Lower leg skin (tissue), 4 donors: ENCODE results near the gene SLC22A15. TPM values are rescaled to one million over a fixed set of nuclear protein-coding genes. Genes with fewer than 3 reads are reported as not detected.
"Not testable (repeated sequence)": the region's sequence is repeated elsewhere in the genome, so short reads cannot be mapped to it uniquely, and the experiment has no call there.

Experiments
- DNase-seq, 2 donors: peaks; one replicate each; pipeline ENCODE4 v3.0.0-alpha.2; 2019; ENCODE audit warnings: low spot score in 2 of 2
- H3K4me3 ChIP-seq: fragments of 200-600 bp; sonication (generic); 2 replicates; pipeline ENCODE4 v1.5.1; 2017; ENCODE audit warnings: mild to moderate bottlenecking, low read depth; ENCODE audit not compliant: poor library complexity, severe bottlenecking
- CTCF ChIP-seq, 3 donors: fragments of 450-650 bp; IDR thresholded peaks; one replicate each; pipeline ENCODE4 v1.5.1; 2016; ENCODE audit warnings: antibody characterized with exemption in 3 of 3, mild to moderate bottlenecking in 3 of 3, moderate library complexity in 2 of 3
- POLR2A ChIP-seq, 2 donors: fragments of 450-650 bp; IDR thresholded peaks; one replicate each; pipeline ENCODE4 v1.6.1; 2016 to 2017; ENCODE audit warnings: antibody characterized with exemption in 2 of 2, mild to moderate bottlenecking in 1 of 2, moderate library complexity in 1 of 2
- WGBS, 2 donors: methylation state at CpG; one replicate each; pipeline ENCODE4 v1.1.5; 2018; 5-methylcytosine and 5-hydroxymethylcytosine counted together
- intact Hi-C: fragments of 100-400 bp; cut with DNase I; formaldehyde crosslinking; loops from one replicate; pipeline ENCODE4 v1.15.0; 2023; ENCODE audit warnings: low total_unique reads
- total RNA-seq, 4 donors: library from RNA; depleted of rRNA; stranded (reverse); fragments of >200 nt; gene quantifications; one replicate each; pipeline ENCODE4 v1.1.0, GENCODE V29; 2016

The SLC22A15 gene
- total RNA-seq, 4 donors from 2014 or later = 7.9 to 11.5 (median 10.5) TPM

GRCh38 chr1:115983584-115983983, 7.3 kb downstream of the SLC22A15 start:
- intact Hi-C loops = no loop called here
- no peak for TF ChIP-seq POLR2A (IDR thresholded peaks at IDR 0.05)
- TF ChIP-seq CTCF (IDR thresholded peaks at IDR 0.05) = no peak
- WGBS, 2 donors = 69 to 82% methylated on average over 3 of the region's 3 CpGs
- no peak overlapping the region for H3K4me3 ChIP-seq
- DNase-seq = no peak

GRCh38 chr1:115987623-115988022, 11.3 kb downstream of the SLC22A15 start:
- intact Hi-C loops = no loop called here
- DNase-seq = no peak
- WGBS, 2 donors = 89% methylated on average over 3 of the region's 3 CpGs
- no peak overlapping the region for H3K4me3 ChIP-seq
- TF ChIP-seq POLR2A (IDR thresholded peaks at IDR 0.05) (no peak), CTCF (IDR thresholded peaks at IDR 0.05) (no peak)

GRCh38 chr1:115988953-115989352, 12.6 kb downstream of the SLC22A15 start:
- DNase-seq = no peak
- intact Hi-C loops = no loop called here
- TF ChIP-seq POLR2A (IDR thresholded peaks at IDR 0.05) = no peak
- TF ChIP-seq CTCF (IDR thresholded peaks at IDR 0.05) = no peak
- H3K4me3 ChIP-seq = no peak overlapping the region
- 85 to 87% methylated on average over 1 of the region's 1 CpG for WGBS, 2 donors

- intact Hi-C loops = no loop called here
These were observed 13.4 kb downstream of the SLC22A15 start for GRCh38 chr1:115989699-115990098.

GRCh38 chr1:115991909-115992308, 15.6 kb downstream of the SLC22A15 start:
- no peak for DNase-seq
- 87 to 92% methylated on average over 8 of the region's 8 CpGs for WGBS, 2 donors
- intact Hi-C loops = no loop called here
- TF ChIP-seq POLR2A (IDR thresholded peaks at IDR 0.05) = no peak
- TF ChIP-seq CTCF (IDR thresholded peaks at IDR 0.05) = no peak
- no peak overlapping the region for H3K4me3 ChIP-seq

More at GRCh38 chr1:115989699-115990098, 13.4 kb downstream of the SLC22A15 start:
- DNase-seq = no peak
- TF ChIP-seq CTCF (IDR thresholded peaks at IDR 0.05) (no peak), POLR2A (IDR thresholded peaks at IDR 0.05) (no peak)
- H3K4me3 ChIP-seq = no peak overlapping the region
- WGBS, 2 donors = 92 to 96% methylated on average over 3 of the region's 3 CpGs

- DNase-seq, H3K4me3 ChIP-seq, intact Hi-C loops: not testable (repeated sequence)
- 91 to 94% methylated on average over 1 of the region's 1 CpG for WGBS, 2 donors
These were observed 21.6 kb downstream of the SLC22A15 start for GRCh38 chr1:115997921-115998320.
